ENCODE results near the gene NEUROD1.

DNA sequence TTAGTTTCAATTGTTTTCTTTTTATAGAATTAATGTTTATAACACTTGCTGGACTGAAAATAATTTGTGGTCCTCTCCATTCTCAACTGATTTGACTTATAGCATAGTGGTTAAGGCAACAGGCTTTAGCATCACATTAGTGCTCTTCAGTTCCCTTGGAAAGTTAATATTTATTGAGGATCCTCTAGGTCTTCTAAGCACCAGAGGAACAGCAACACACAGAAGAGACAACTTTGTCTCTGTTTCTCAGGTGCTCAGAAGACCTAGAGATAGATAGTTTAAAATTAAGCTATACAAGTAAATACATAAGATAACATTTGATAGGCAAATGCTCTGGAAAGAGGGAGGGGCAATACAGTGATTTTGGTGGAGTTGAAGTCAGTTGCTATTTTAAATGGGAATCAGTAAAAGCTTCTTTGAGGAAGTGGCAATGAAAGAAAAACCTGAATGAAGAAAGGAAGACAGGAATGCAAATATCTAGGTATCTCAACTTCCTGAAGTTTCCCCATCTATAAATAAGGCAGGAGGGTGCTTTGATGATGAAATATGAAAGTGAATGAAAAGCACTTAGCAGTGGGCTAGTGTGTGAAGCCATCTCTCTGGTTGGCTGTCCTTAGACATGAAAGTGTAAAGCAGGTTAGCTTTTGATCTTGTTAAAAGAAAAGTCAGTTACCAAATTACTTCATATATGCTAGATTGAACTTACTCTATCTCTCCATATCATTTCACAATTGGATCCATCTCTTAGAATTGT is 7.9 kb downstream of the NEUROD1 start:
- TF ChIP-seq, protein P1, sequence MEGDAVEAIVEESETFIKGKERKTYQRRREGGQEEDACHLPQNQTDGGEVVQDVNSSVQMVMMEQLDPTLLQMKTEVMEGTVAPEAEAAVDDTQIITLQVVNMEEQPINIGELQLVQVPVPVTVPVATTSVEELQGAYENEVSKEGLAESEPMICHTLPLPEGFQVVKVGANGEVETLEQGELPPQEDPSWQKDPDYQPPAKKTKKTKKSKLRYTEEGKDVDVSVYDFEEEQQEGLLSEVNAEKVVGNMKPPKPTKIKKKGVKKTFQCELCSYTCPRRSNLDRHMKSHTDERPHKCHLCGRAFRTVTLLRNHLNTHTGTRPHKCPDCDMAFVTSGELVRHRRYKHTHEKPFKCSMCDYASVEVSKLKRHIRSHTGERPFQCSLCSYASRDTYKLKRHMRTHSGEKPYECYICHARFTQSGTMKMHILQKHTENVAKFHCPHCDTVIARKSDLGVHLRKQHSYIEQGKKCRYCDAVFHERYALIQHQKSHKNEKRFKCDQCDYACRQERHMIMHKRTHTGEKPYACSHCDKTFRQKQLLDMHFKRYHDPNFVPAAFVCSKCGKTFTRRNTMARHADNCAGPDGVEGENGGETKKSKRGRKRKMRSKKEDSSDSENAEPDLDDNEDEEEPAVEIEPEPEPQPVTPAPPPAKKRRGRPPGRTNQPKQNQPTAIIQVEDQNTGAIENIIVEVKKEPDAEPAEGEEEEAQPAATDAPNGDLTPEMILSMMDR (IDR thresholded peaks at IDR 0.05; ENCODE audit: low read depth, low read length): no peak
- no peak for TF ChIP-seq EZH2phosphoT487 (IDR thresholded peaks at IDR 0.05; ENCODE audit: low read depth)
